Suppressor macrophage treated with lipopolysaccharide for 4 hours (primary cell): ENCODE data around the gene CPEB1.

Experiments used
- DNase-seq: peaks from one replicate; pipeline ENCODE4 v3.0.0-alpha.2; 2020

Gene CPEB1

DNA sequence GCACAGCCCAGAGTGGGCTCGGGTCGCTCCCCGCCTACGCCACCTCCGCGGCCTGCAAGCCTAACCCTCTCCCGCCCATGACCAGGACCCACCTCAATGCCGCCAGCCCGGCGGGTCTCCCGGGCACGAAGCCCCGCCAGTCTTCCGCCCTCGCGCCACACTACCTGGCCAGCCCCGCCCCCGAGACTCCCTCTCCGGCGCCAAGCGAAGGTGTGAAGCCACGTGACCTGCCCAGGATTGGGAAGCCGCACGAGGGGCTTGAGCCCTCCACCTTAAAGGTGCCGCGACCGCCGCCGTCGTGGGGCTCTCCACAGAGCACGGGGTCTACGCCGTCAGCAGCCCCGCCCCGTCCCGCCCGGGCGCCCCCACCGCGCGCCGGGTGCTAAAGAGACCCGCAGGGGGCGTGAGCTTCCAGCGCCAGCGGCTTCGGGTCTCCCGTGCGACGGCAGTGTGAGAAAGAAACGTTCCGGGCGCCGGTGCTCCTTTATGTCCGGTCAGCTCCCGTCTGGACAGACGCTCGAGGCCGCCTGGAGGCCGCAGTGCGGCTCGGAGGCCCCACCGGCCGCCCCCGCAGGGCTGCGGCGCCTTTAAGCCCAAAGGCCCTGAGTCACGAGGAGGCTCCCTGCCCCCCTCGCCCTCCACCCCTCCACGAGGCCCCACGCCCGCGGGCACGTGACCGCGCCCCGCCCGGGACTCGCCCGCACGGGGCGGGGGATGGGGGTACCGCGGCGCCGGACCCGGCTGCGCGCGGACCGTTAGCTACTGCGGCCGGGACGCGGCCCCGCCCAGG, at the start of gene CPEB1:
CPEB1 (minus strand) TSS at position 319 of the 790 bp plus-strand sequence. CDS start 18,904 bp downstream, outside the sequence.
- peak; percentile 30 for DNase-seq

DNA sequence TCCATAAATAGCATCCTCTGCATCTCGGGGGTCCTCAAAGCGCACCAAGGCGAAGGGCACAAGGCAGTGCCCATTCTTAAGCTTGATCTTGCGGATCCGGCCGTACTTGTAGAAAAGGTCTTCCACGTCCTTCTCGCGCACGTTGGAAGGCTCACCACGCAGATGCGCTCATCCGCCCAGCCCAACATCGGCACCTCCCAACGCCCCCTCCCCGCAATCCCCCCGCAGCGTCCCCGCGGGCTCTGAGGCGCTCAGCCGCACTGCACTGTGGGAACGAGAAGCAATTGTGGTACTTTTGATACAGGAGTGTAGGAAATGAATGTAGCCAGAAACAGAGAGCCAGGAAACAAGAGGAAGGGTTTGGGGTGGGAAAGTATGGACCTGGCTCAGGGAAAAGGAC, 45.0 kb upstream of the CPEB1 start:
- no peak for DNase-seq

DNA sequence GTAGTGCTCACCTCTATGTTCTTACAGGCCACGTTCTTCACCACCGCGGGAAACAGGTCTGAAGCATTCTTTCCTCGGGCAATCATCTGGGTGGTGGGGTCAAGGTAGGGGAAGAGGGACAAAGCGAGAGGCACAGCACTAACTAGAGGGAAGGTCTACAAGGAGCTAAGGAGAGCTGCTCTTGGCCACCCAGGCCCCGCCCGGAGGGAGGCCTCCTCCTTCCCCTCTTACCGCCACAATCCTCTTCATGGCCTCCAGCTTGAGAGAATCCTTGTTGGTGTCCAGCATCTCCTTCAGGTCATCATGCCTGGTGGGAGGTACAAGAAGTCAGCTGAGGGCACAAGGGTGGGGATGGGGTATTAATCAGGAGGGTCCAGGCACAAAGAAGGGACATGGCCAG, 42.0 kb upstream of the CPEB1 start:
- DNase-seq = no peak

DNA sequence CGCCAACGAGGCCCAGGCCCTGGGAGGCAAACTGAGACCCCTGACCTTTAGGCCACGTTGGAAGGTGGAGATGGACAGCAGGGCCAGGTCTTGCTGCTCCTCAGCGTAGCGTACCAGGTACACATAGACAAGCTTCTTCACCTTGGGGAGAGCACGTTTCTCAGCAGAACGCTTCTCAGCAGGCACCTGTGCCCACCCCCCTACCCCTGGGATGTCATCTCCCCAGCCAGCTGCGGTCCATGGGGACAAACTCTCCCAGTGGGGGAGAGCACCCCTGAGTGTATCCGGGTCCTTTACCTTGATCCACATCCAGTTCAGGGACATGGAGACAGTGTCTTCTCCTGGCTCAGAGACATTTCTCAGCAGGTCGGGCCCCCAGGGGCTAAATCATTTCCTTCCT, 41.5 kb upstream of the CPEB1 start:
- no peak for DNase-seq

DNA sequence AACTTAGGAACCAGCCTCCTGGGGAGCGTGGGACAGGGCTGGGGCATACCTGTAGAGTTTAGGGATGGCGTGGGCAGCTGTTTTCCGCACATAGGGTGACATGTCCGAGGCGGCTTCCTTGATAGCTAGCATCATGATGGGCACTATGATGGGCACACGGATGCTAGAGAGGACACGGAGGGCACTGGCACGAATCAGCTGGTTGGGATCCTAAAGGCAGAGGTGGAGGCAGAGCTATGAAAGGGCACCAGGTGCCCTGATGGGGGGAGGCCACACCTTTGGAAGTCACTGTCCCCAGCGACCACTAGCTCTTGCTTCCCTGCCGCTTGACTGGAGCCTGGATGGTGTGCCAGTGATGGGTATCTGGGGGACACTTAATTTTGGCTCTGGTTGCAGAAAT, 34.2 kb upstream of the CPEB1 start:
- no peak for DNase-seq

- no peak for DNase-seq
Observed at GRCh38 chr15:82680200-82681102, 33.3 kb upstream of the CPEB1 start.

DNA sequence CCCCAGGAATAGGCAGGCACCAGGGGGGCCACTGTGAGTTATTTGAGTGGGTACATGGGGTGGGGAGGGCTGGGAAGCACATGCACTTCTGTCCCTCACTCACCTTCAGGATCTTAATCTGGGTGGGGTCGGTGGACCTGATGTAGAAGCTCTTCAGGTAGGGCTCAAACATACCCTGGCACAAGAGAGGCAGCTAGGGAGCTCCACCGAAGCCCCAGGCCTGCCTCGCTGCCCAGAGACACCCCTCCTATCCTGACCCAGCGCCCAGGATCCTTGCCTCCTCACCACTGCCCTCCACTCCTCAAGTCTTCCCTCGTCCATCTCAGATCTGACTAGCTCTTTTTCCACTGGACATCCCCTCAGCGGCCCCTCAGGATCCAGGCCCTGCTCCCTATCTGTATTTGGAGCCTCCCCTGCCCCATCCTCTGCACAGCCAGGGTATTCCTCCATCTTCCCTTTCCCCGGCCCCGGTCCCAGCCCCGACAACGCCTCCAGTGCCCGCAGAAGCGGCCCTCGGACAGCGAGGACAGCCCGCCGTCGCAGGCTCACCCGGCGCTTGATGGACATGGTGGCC, 32.5 kb upstream of the CPEB1 start:
- DNase-seq = no peak

GRCh38 chr15:82677720-82678323, 30.7 kb upstream of the CPEB1 start:
- DNase-seq = no peak

- no peak for DNase-seq
Observed at GRCh38 chr15:82674873-82675272, 27.7 kb upstream of the CPEB1 start.

DNA sequence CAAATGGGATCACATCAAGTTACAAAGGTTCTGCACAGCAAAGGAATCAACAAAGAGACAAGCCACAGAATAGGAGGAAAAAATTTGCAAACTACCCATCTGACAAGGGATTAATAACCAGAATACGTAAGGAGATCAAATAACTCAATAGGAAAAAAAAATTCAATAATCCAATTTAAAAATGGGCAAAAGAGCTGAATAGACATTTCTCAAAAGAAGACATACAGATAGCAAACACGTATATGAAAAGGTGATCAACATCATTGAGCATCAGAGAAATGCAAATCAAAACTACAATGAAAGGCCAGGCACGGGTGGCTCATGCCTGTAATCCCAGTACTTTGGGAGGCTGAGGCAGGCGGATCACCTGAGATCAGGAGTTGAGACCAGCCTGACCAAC, 23.5 kb upstream of the CPEB1 start:
- no peak for DNase-seq

DNA sequence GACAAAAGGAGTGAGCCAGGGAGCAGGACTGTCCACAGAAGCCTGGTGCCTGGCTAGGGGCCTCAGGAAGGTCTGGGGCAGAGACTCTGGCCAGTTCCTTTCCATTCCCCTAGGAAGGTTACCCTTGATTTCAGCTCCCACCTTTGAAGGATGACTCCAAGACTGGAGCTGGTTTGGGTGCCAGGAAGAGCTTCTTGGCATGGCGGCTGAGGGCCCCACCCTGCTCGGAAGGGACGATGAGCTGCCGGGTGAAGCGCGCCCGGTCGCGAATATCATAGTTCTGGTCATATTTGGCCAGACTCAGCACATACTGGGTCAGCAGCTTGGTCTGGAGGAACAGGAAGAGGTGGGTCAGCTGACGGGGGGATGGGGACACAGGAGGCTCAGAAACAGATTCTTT, 19.4 kb upstream of the CPEB1 start:
- DNase-seq = no peak

GRCh38 chr15:82664021-82664420, 16.9 kb upstream of the CPEB1 start:
- DNase-seq = no peak

- peak; percentile 37 for DNase-seq
Observed at GRCh38 chr15:82663186-82663600, 16.0 kb upstream of the CPEB1 start.

- no peak for DNase-seq
Observed at GRCh38 chr15:82662641-82663040, 15.5 kb upstream of the CPEB1 start.

- no peak for DNase-seq
Observed at GRCh38 chr15:82660378-82660777, 13.2 kb upstream of the CPEB1 start.

DNA sequence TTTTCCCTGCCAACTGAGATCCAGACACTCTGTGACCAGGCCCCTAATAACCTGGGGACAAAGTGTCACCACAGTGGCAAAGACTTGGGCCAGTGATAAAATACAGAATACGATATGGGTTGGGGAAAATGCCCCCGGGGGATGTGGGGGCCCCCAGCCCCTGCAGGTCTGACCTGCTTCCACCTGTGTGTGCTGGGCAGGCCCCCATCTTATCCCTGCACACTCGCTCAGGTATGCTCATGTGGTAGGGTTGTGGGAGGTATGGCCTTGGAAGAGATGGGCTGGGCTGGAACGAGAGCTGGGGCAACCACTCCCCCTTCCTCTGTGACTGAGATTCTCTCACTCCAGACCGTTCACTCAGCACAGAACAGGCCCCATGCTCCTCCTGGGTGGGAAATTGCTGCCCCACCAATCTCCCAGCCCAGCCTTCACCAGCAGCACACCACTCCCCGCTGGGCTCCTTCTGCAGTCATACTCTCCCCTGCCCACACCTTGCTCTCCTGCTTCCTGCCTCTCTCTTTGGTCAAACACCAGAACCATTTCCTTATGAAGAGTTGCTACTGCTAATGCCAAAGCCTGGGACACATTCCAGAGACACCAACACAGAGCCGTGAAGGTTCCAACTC, 9.6 kb upstream of the CPEB1 start:
- no peak for DNase-seq

DNA sequence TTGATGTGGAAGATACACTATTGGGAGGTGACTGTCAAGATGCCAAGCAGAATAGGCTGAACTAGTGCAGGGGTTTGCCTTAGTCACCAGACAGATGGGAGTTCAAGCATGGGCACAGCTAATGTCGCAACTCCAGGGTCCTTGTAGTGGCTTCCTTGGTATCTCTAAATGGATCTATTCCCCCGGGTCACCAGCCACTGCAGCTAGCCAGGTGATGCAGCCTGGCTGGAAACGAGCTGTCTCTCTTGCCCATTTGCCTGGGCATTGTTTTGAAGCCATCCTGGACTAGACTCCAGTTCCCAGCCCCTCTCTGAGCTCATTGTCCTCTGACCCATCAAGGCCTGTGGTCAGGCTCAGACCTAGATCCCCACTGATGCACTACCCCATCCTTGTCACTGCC, 8.4 kb upstream of the CPEB1 start:
- no peak for DNase-seq

- no peak for DNase-seq
Observed at GRCh38 chr15:82653483-82654168, 6.5 kb upstream of the CPEB1 start.

GRCh38 chr15:82651708-82652107, 4.5 kb upstream of the CPEB1 start:
- DNase-seq = no peak

DNA sequence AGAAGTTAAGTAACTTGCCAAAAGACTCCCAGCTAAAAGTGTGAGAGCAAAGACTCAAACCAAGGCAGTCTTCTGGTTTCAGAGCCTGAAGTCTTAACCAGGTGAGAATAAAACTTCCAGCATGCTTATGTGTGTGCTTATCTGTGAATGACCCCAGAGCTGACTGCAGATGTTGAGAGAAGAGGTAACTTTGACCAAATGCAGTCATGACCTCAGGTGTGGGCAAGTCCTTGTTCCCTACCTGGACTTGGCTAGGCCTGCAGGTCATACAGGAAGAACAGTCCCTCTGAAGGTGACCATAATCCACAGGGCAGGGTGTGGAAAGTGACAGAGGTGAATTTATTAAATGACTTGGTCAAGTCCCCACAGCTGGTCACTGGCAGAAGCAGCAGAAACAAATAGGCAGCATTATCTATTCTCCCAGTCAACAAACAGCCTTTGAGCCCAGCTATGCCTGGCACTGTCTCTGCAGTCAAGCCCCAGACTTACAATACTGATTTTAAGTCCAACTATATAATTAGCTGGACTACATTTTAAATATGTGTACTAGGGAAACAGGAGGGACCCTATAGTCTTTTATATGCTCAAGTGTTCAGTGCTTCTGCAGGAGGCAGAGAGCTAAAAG, 3.0 kb upstream of the CPEB1 start:
- DNase-seq = no peak

GRCh38 chr15:82649226-82649999, 2.2 kb upstream of the CPEB1 start:
- no peak for DNase-seq
